Thymus (tissue), 11 donors: Measurements from ENCODE around the gene LMTK2. TPM values are rescaled to one million over a fixed set of nuclear protein-coding genes. Genes with fewer than 3 reads are reported as not detected.
"Not testable (repeated sequence)": the region's sequence is repeated elsewhere in the genome, so short reads cannot be mapped to it uniquely, and the experiment has no call there.

Experiments
- DNase-seq, 9 donors: peaks; one replicate each; pipeline ENCODE4 v3.0.0-alpha.2; 2013; ENCODE audit warnings: low spot score in 9 of 9, low read depth in 6 of 9, missing footprints in 1 of 9
- H3K27ac ChIP-seq, 2 donors: one replicate each; pipeline ENCODE4 v1.5.1; 2013; ENCODE audit warnings: control low read depth in 1 of 2, low read depth in 1 of 2, low read length in 1 of 2, mild to moderate bottlenecking in 1 of 2, moderate library complexity in 1 of 2
- H3K27me3 ChIP-seq, 2 donors: one replicate each; pipeline ENCODE4 v1.5.1; 2013; ENCODE audit warnings: low read length in 1 of 2; ENCODE audit not compliant: control insufficient read depth in 2 of 2, insufficient read depth in 1 of 2
- H3K36me3 ChIP-seq, 2 donors: one replicate each; pipeline ENCODE4 v1.5.1; 2013; ENCODE audit warnings: low read length in 1 of 2, mild to moderate bottlenecking in 1 of 2, moderate library complexity in 1 of 2; ENCODE audit not compliant: control insufficient read depth in 2 of 2, insufficient read depth in 2 of 2
- H3K4me1 ChIP-seq, 2 donors: one replicate each; pipeline ENCODE4 v1.5.1; 2013; ENCODE audit warnings: low read length in 2 of 2; ENCODE audit not compliant: control insufficient read depth in 2 of 2, insufficient read depth in 2 of 2
- H3K4me3 ChIP-seq, 2 donors: one replicate each; pipeline ENCODE4 v1.5.1; 2013; ENCODE audit warnings: low read length in 2 of 2, control low read depth in 1 of 2, mild to moderate bottlenecking in 1 of 2
- H3K9me3 ChIP-seq, 2 donors: one replicate each; pipeline ENCODE4 v1.5.1; 2013; ENCODE audit warnings: low read length in 1 of 2, mild to moderate bottlenecking in 1 of 2; ENCODE audit not compliant: control insufficient read depth in 2 of 2, insufficient read depth in 1 of 2
- WGBS: extraction: QIAGEN DNeasy Blood & Tissue Kit; methylation state at CpG from one replicate; pipeline ENCODE4 v1.1.7; 2013; 5-methylcytosine and 5-hydroxymethylcytosine counted together
- polyA plus RNA-seq: library from polyadenylated mRNA; stranded (reverse); fragments of 200-250 nt; gene quantifications from one replicate; pipeline ENCODE4 v1.2.3, GENCODE V29; 2013
- total RNA-seq: library from RNA; stranded (reverse); fragments of 120-200 nt; gene quantifications from one replicate; pipeline ENCODE4 v1.2.4, GENCODE V29; 2013
- donor health status: healthy.

LMTK2 gene
- total and polyA plus RNA-seq, 2 donors, result 4.4 to 5.4 TPM

DNA sequence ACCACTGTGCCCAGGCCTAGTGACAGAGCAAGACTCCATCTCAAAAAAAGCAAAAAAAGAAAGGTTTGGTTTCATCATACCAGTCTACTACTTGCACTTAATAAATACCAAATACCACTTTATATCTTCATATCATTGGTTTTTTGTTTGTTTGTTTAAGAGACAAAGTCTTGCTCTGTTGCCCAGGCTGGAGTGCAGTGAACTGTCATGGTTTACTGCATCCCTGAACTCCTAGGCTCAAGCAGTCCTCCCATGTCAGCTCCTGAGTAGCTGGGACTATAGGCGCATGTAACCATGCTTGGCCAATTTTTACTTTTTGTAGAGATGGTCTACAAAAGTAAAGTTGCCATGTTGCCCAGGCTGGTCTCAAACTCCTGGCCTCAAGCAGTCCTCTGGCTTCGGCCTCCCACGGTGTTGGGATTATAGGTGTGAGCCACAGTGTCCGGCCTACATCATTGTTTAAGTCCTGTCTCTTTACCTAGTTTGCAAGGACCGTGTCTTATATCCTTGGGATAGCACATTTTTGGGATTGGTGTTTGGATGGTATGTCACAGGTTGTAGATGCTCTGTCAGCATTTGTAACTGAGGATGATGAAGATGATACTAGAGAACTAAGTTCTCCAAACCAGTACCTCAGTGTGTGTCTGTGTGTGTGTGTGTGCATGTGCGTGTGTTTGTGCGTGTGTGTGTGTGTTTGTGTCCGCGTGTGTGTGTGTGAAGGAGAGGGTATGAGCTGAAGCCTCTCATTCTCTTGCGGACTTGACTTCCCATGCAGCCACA is 9.3 kb downstream of the LMTK2 start:
- no peaks in the 10 kb centered on the region for H3K9me3 ChIP-seq
- peaks cover 10 to 14% of the 10 kb centered on the region in 2 donors for H3K4me1 ChIP-seq
- peaks cover 2 to 3% of the 10 kb centered on the region in 2 donors for H3K27me3 ChIP-seq
- WGBS, result 98% methylated on average over 10 of the region's 10 CpGs
- DNase-seq, result no peak
- H3K4me3 ChIP-seq, result no peak overlapping the region
- no peak overlapping the region for H3K27ac ChIP-seq
- no peaks in the 10 kb centered on the region for H3K36me3 ChIP-seq

DNA sequence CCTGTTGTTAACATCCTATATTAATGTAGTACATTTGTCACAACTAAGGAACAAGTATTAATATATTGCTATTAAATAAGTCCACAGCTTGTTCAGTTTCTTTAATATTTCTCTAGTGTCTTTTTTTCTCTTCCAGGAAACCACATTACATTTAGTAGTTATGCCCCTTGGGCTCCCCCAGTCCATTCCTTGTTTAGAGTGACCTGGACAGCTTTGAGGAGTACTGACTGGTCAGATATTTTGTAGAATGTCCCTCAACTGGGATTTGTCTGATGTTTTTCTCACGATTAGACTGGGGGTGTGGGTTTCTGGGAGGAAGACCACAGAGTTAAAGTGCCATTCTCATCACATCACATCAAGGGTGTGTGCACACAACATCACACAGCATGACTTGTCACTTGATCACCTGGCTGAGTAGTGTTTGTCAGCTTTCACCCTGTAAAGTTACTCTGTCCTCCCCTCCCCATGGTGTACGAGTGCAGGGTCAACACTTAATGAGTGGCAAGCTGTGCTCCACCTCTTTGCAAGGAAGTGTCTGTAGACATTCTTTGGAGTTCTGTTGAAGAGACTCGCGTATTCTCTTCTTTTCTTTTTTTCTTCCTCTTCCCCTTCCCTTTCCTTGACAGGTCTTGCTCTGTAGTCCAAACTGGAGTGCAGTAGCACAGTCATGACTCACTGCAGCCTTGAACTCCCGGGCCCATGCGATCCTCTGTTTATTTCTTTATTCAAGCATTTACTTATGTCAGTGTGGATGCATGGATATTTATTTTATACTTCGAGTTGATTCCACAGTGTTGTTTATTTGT is 10.2 kb downstream of the LMTK2 start:
- H3K36me3 ChIP-seq, result no peaks in the 10 kb centered on the region
- no peak for DNase-seq
- 95% methylated on average over 7 of the region's 7 CpGs for WGBS
- H3K4me1 ChIP-seq, result peaks cover 10 to 14% of the 10 kb centered on the region in 2 donors
- no peaks in the 10 kb centered on the region for H3K9me3 ChIP-seq
- no peak overlapping the region for H3K4me3 ChIP-seq
- no peak overlapping the region for H3K27ac ChIP-seq
- H3K27me3 ChIP-seq, result peaks cover 0 to 3% of the 10 kb centered on the region in 2 donors

DNA sequence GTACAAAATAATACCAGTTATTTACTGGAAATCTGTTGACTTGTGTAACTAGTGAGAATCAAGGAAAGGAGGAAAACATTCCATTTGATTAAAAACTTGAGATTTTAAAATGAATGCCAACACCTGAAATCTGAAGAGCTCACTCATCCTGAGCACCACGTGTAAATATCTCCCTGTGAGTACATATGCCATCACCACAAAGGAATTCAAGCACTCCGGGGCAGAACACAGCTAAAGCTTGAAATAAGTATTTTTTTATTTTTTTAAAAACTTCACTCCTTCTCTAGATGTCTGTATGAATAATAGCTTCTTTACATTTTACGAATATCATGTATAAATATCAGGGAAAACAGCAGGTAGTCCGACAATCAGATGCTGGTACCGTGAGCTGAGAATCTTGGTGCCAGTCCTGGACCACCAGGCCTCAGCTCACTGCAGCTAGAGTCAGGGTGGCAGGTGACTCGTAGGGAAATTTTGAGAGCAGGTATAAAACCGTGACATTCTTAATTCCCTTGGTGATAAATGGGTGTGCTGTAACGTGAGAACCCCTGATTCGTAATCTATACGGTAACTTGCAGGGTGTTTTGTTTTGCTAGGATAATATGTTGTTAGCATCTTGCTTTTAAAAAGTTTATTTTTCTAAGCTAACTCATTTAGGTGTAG is 12.7 kb downstream of the LMTK2 start:
- H3K4me1 ChIP-seq, result peaks cover 2 to 4% of the 10 kb centered on the region in 2 donors
- WGBS, result 96% methylated on average over 10 of the region's 10 CpGs

DNA sequence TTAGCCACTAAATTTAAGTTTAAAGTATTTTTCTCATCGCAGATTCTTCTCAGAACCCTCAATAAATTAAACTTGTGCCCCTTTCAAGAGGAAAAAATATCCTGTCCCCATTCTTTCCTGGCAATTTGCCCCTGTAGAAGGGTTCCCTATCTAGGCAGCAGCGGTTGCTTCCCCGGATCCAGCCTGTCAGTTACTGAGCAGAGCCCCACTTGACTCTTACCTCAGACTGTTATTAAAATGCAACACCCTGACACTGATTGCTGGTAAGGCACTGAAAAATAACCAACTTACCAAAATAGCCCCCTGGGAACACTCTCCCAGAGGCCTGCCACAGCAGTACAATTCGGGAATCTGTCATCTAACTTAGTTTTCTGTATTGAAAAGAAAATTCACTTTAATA is 13.9 kb downstream of the LMTK2 start:
- no peak overlapping the region for H3K4me3 ChIP-seq
- no peaks in the 10 kb centered on the region for H3K9me3 ChIP-seq
- H3K36me3 ChIP-seq, result peaks cover 0 to 4% of the 10 kb centered on the region in 2 donors
- H3K27me3 ChIP-seq, result no peaks in the 10 kb centered on the region
- 89% methylated on average over 4 of the region's 4 CpGs for WGBS
- no peak overlapping the region for H3K27ac ChIP-seq
- DNase-seq, result no peak
- no peaks in the 10 kb centered on the region for H3K4me1 ChIP-seq

More for the DNA sequence above, 12.7 kb downstream of the LMTK2 start:
- H3K27me3 ChIP-seq, result no peaks in the 10 kb centered on the region
- H3K9me3 ChIP-seq, result no peaks in the 10 kb centered on the region
- peaks cover 0 to 4% of the 10 kb centered on the region in 2 donors for H3K36me3 ChIP-seq
- H3K27ac ChIP-seq, result peak overlapping the region in 1 of 2 donors; percentile 60
- DNase-seq, result no peak
- no peak overlapping the region for H3K4me3 ChIP-seq

DNA sequence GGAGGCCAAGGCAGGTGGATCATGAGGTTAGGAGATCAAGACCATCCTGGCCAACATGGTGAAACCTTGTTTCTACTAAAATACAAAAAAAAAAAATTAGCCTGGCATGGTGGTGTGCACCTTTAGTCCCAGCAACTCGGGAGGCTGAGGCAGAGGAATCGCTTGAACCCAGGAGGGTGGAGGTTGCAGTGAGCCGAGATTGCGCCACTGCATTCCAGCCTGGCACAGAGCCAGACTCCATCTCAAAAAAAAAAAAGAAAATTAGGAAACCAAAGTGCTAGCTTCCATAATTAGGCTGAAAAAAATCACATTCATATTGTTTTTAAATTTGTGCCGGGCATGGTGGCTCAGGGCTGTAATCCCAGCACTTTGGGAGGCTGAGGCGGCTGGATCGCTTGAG is 14.7 kb downstream of the LMTK2 start:
- 97% methylated on average over 7 of the region's 7 CpGs for WGBS
- not testable (repeated sequence) for H3K36me3 ChIP-seq, H3K4me1 ChIP-seq, H3K4me3 ChIP-seq, H3K9me3 ChIP-seq, H3K27me3 ChIP-seq, H3K27ac ChIP-seq, DNase-seq

DNA sequence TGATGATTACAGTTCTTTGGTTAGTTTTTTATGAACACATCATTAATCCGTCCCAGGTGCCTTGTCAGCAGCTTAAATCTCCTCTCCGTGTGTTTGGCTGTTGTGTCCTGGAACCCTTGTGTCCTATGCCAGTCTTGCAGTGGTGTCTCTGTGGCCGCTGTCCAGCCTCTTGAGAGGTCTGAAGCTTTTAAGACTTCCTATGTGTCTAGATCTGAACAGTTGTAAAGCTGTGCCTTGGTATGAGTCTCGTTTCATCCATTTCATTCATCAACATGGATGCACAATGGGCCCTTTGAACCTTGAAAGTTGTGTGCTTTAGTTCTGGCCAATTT is 16.7 kb downstream of the LMTK2 start:
- no peaks in the 10 kb centered on the region for H3K4me1 ChIP-seq
- H3K9me3 ChIP-seq, result no peaks in the 10 kb centered on the region
- no peak for DNase-seq
- no peak overlapping the region for H3K27ac ChIP-seq
- no peak overlapping the region for H3K4me3 ChIP-seq
- H3K36me3 ChIP-seq, result peaks cover 0 to 4% of the 10 kb centered on the region in 2 donors
- H3K27me3 ChIP-seq, result peaks cover 0 to under 1% of the 10 kb centered on the region in 2 donors
- 98% methylated on average over 4 of the region's 4 CpGs for whole genome bisulfite sequencing

DNA sequence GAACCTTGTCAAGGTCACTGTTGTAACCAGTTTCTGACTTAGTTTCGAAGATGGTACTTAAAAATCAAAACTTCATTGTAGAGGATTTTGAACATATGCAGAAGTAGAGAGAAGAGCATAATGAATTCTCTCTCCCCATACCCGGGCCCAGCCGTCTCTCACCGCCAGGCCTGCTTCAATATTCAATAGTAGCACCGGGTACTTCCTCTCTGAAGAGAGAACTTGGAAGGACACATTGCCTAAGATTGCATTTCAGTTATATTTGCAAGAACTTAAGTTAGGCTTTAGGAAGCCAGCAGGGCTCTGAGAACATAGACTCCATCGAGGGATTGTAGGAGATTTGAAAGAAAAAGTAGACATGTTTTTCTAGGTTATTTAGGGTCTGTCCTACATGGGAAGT is 19.1 kb downstream of the LMTK2 start:
- Histone ChIP-seq H3K27me3 (peaks cover 5 to 7% of the 10 kb centered on the region in 2 donors), H3K4me1 (no peaks in the 10 kb centered on the region), H3K9me3 (no peaks in the 10 kb centered on the region), H3K27ac (no peak overlapping the region), H3K4me3 (no peak overlapping the region), H3K36me3 (peaks cover 0 to 4% of the 10 kb centered on the region in 2 donors)
- 84% methylated on average over 6 of the region's 6 CpGs for WGBS
- DNase-seq, result no peak

DNA sequence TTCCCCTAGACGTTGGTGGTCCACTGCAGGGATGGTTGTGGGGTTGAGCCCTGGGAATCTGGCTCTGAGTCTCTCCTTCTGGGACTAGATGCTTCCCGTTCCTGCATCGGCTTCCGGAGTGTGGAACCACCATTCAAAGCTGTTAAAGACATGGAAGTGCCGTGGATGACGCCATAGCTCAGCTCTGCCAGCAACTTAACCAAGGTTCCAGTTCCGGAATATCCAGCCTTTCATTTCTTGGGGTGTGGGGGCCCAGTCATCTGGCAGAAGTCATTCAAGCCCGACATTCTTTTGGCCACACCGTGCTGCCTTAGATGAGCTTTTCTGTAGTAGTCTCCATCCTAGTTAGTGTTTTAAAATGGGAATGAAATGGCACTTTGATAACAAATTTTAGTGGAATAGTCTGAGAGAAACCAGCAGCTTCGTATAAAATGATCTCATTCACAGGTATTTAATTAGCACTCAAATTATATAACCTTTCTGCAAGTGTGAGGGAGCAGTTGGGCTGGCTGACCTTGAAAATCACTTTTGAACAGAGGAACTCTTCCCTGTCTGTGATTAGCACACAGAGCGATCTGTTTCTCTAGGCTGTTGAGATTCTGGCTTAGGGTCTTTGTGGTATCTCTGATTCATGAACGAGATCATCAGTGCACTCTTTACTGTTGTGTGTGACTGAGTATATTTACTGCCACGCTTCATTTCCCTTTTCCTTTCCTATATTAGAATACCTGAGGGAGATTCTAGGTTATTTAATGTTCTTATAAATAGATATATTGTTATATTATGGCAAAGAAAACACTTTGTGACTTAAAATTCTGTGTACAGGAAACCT is 19.9 kb downstream of the LMTK2 start:
- H3K36me3 ChIP-seq, result peaks cover 0 to 4% of the 10 kb centered on the region in 2 donors
- no peaks in the 10 kb centered on the region for H3K4me1 ChIP-seq
- DNase-seq, result no peak
- H3K4me3 ChIP-seq, result no peak overlapping the region
- H3K27me3 ChIP-seq, result peaks cover 5 to 9% of the 10 kb centered on the region in 2 donors
- no peaks in the 10 kb centered on the region for H3K9me3 ChIP-seq
- no peak overlapping the region for H3K27ac ChIP-seq
- 98% methylated on average over 13 of the region's 13 CpGs for WGBS
